H9 (cell line): ENCODE measurements around the gene GLB1L3. TPM values are rescaled to one million over a fixed set of nuclear protein-coding genes. Genes with fewer than 3 reads are reported as not detected.
"Not testable (repeated sequence)": the region's sequence is repeated elsewhere in the genome, so short reads cannot be mapped to it uniquely, and the experiment has no call there.

Source experiments
- DNase-seq: peaks from one replicate; pipeline ENCODE4 v3.0.0-alpha.2; 2017
- H2AFZ ChIP-seq: one replicate; pipeline ENCODE4 v1.6.1; 2013; ENCODE audit warnings: mild to moderate bottlenecking, low read length, control low read depth, moderate library complexity
- H2AK5ac ChIP-seq: 2 replicates; pipeline ENCODE4 v1.6.1; 2013; ENCODE audit warnings: low read length, control low read depth, mixed read lengths; ENCODE audit not compliant: insufficient read length
- H2BK120ac ChIP-seq: one replicate; pipeline ENCODE4 v1.6.1; 2013; ENCODE audit warnings: low read depth, mild to moderate bottlenecking, low read length, control low read depth, inconsistent platforms; ENCODE audit not compliant: poor library complexity, severe bottlenecking
- H2BK12ac ChIP-seq: 2 replicates; pipeline ENCODE4 v1.6.1; 2013; ENCODE audit warnings: low read length, control low read depth, mixed read lengths, low read depth; ENCODE audit not compliant: insufficient read length
- H2BK15ac ChIP-seq: 2 replicates; pipeline ENCODE4 v1.6.1; 2013; ENCODE audit warnings: low read depth, low read length, control low read depth
- H2BK20ac ChIP-seq: one replicate; pipeline ENCODE4 v1.6.1; 2013; ENCODE audit warnings: low read depth, mild to moderate bottlenecking, low read length, control low read depth, inconsistent platforms; ENCODE audit not compliant: poor library complexity, severe bottlenecking
- H2BK5ac ChIP-seq: 2 replicates; pipeline ENCODE4 v1.6.1; 2013; ENCODE audit warnings: low read length, control low read depth, mixed read lengths; ENCODE audit not compliant: insufficient read length
- H3K14ac ChIP-seq: 2 replicates; pipeline ENCODE4 v1.6.1; 2013; ENCODE audit warnings: low read length, control low read depth; ENCODE audit not compliant: insufficient read depth
- H3K18ac ChIP-seq: 2 replicates; pipeline ENCODE4 v1.6.1; 2013; ENCODE audit warnings: low read depth, mild to moderate bottlenecking, mixed read lengths, low read length, control low read depth; ENCODE audit not compliant: insufficient read length
- H3K23ac ChIP-seq: 2 replicates; pipeline ENCODE4 v1.6.1; 2013; ENCODE audit warnings: low read length, control low read depth, mixed read lengths, low read depth; ENCODE audit not compliant: insufficient read length
- H3K23me2 ChIP-seq: 2 replicates; pipeline ENCODE4 v1.6.1; 2013; ENCODE audit warnings: low read depth, mild to moderate bottlenecking, mixed read lengths, low read length, control low read depth; ENCODE audit not compliant: insufficient read length, poor library complexity, severe bottlenecking
- H3K27ac ChIP-seq: 2 replicates; pipeline ENCODE4 v1.5.1; 2013; ENCODE audit warnings: low read length, control low read depth, mixed read lengths, low read depth; ENCODE audit not compliant: insufficient read length
- H3K27me3 ChIP-seq: 2 replicates; pipeline ENCODE4 v1.6.1; 2013; ENCODE audit warnings: low read length, control low read depth, inconsistent platforms; ENCODE audit not compliant: insufficient read depth
- H3K4ac ChIP-seq: 2 replicates; pipeline ENCODE4 v1.6.1; 2013; ENCODE audit warnings: low read depth, mild to moderate bottlenecking, control low read depth, inconsistent platforms, low read length, moderate library complexity
- H3K4me1 ChIP-seq: 2 replicates; pipeline ENCODE4 v1.6.1; 2013; ENCODE audit warnings: low read length, control low read depth, inconsistent platforms; ENCODE audit not compliant: insufficient read depth
- H3K4me2 ChIP-seq: 2 replicates; pipeline ENCODE4 v1.6.1; 2013; ENCODE audit warnings: low read length, control low read depth, mixed read lengths; ENCODE audit not compliant: insufficient read length, insufficient read depth
- H3K56ac ChIP-seq: 2 replicates; pipeline ENCODE4 v1.6.1; 2013; ENCODE audit warnings: low read depth, mild to moderate bottlenecking, mixed read lengths, low read length, control low read depth; ENCODE audit not compliant: insufficient read length
- H3K79me1 ChIP-seq: 2 replicates; pipeline ENCODE4 v1.6.1; 2013; ENCODE audit warnings: low read depth, mild to moderate bottlenecking, moderate library complexity, low read length, control low read depth, inconsistent platforms; ENCODE audit not compliant: insufficient read depth, poor library complexity, severe bottlenecking
- H3K79me2 ChIP-seq: 2 replicates; pipeline ENCODE4 v1.6.1; 2013; ENCODE audit warnings: low read length, control low read depth, inconsistent platforms; ENCODE audit not compliant: insufficient read depth
- H3K9ac ChIP-seq: 2 replicates; pipeline ENCODE4 v1.6.1; 2013; ENCODE audit warnings: low read length, control low read depth, mixed read lengths; ENCODE audit not compliant: insufficient read length; ENCODE audit errors: extremely low read depth
- H3K9me3 ChIP-seq: one replicate; pipeline ENCODE4 v1.6.1; 2013; ENCODE audit warnings: low read depth, low read length, inconsistent platforms; ENCODE audit not compliant: control insufficient read depth
- H3T11ph ChIP-seq: one replicate; pipeline ENCODE4 v1.6.1; 2013; ENCODE audit warnings: mild to moderate bottlenecking, low read length, control low read depth, inconsistent platforms
- H4K20me1 ChIP-seq: one replicate; pipeline ENCODE4 v1.6.1; 2013; ENCODE audit not compliant: control insufficient read depth, insufficient read length, insufficient read depth
- H4K5ac ChIP-seq: 2 replicates; pipeline ENCODE4 v1.6.1; 2013; ENCODE audit warnings: low read depth, mild to moderate bottlenecking, mixed read lengths, low read length, control low read depth; ENCODE audit not compliant: insufficient read length
- H4K8ac ChIP-seq: replicated peaks from 2 replicates; pipeline ENCODE4 v1.6.1; 2013; ENCODE audit warnings: low read length, control low read depth, mixed read lengths, low read depth; ENCODE audit not compliant: insufficient read length
- H4K91ac ChIP-seq: 2 replicates; pipeline ENCODE4 v1.6.1; 2013; ENCODE audit warnings: low read depth, mild to moderate bottlenecking, moderate library complexity, mixed read lengths, low read length, control low read depth; ENCODE audit not compliant: insufficient read length
- H3K27ac Mint-ChIP-seq, 3 experiments: 2 replicates in 2 of 3; 3 replicates in 1 of 3; pipeline ENCODE4 v1.8.0; 2020 to 2021; ENCODE audit warnings: mixed read lengths in 3 of 3, mild to moderate bottlenecking in 1 of 3, moderate library complexity in 1 of 3
- H3K27me3 Mint-ChIP-seq: 2 replicates; pipeline ENCODE4 v1.8.0; 2021; ENCODE audit warnings: low read depth, mild to moderate bottlenecking, moderate library complexity, mixed read lengths
- H3K36me3 Mint-ChIP-seq, 3 experiments: 2 replicates in 2 of 3; 3 replicates in 1 of 3; pipeline ENCODE4 v1.8.0; 2020 to 2021; ENCODE audit warnings: low read depth in 3 of 3, mixed read lengths in 3 of 3; ENCODE audit not compliant: insufficient read depth in 1 of 3
- H3K4me1 Mint-ChIP-seq, 2 experiments: 2 replicates each; pipeline ENCODE4 v1.8.0; 2020; ENCODE audit warnings: mixed read lengths in 2 of 2
- H3K4me3 Mint-ChIP-seq, 2 experiments: 2 replicates in 1 of 2; 3 replicates in 1 of 2; pipeline ENCODE4 v1.8.0; 2020 to 2021; ENCODE audit warnings: mild to moderate bottlenecking in 2 of 2, mixed read lengths in 2 of 2, moderate library complexity in 1 of 2
- H3K9me3 Mint-ChIP-seq, 2 experiments: 2 replicates in 1 of 2; 3 replicates in 1 of 2; pipeline ENCODE4 v1.8.0; 2020; ENCODE audit warnings: mild to moderate bottlenecking in 2 of 2, mixed read lengths in 2 of 2, moderate library complexity in 1 of 2
- WGBS: extraction: QIAGEN DNeasy Blood & Tissue Kit; methylation state at CpG from one replicate; pipeline ENCODE4 v1.1.7; 2013; ENCODE audit warnings: missing lambda C conversion rate, low lambda C conversion rate, mixed read lengths; ENCODE audit not compliant: insufficient read length; ENCODE audit errors: extremely low coverage; 5-methylcytosine and 5-hydroxymethylcytosine counted together
- total RNA-seq: library from RNA; stranded (reverse); gene quantifications from 2 replicates; pipeline ENCODE4 v1.2.1, GENCODE V29; 2021
- TF ChIP-seq, protein P1 (sequence below): fragments of 200-600 bp; sonication (generic); conservative IDR thresholded peaks from 3 replicates; pipeline ENCODE4 v1.8.0; 2021; ENCODE audit warnings: antibody characterized with exemption, mild to moderate bottlenecking

The GLB1L3 gene
- total RNA-seq, 1 experiment from 2014 or later = 11.2 TPM

GRCh38 chr11:134317103-134317502 is 40.9 kb downstream of the GLB1L3 start:
- Histone ChIP-seq H3K23me2 (no peaks in the 10 kb centered on the region), H3K4me1 (no peaks in the 10 kb centered on the region), H2BK5ac (no peak overlapping the region), H4K91ac (no peak overlapping the region), H3K27me3 (no peaks in the 10 kb centered on the region), H3K56ac (no peak overlapping the region), H3K9me3 (peaks cover 5% of the 10 kb centered on the region), H3K4me2 (no peak overlapping the region), H3K79me2 (no peaks in the 10 kb centered on the region), H2BK12ac (no peak overlapping the region), H2BK120ac (no peak overlapping the region), H3K27ac (no peak overlapping the region), H3K18ac (no peak overlapping the region), H3K14ac (no peak overlapping the region), H4K5ac (no peak overlapping the region), H2BK15ac (no peak overlapping the region), H3K79me1 (no peaks in the 10 kb centered on the region), H4K20me1 (no peaks in the 10 kb centered on the region), H3K4ac (no peak overlapping the region), H2AK5ac (no peak overlapping the region), H3K9ac (no peak overlapping the region), H3K23ac (no peak overlapping the region), H3T11ph (no peak overlapping the region), H4K8ac (no peak overlapping the region), H2AFZ (no peak overlapping the region), H2BK20ac (no peak overlapping the region)
- no peak overlapping the region for H3K27ac Mint-ChIP-seq
- TF ChIP-seq, protein P1, sequence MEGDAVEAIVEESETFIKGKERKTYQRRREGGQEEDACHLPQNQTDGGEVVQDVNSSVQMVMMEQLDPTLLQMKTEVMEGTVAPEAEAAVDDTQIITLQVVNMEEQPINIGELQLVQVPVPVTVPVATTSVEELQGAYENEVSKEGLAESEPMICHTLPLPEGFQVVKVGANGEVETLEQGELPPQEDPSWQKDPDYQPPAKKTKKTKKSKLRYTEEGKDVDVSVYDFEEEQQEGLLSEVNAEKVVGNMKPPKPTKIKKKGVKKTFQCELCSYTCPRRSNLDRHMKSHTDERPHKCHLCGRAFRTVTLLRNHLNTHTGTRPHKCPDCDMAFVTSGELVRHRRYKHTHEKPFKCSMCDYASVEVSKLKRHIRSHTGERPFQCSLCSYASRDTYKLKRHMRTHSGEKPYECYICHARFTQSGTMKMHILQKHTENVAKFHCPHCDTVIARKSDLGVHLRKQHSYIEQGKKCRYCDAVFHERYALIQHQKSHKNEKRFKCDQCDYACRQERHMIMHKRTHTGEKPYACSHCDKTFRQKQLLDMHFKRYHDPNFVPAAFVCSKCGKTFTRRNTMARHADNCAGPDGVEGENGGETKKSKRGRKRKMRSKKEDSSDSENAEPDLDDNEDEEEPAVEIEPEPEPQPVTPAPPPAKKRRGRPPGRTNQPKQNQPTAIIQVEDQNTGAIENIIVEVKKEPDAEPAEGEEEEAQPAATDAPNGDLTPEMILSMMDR = no peak
- no peak overlapping the region for H3K4me3 Mint-ChIP-seq
- H3K36me3 Mint-ChIP-seq = peaks cover 28 to 54% (median 36%) of the 10 kb centered on the region in 3 experiments
- H3K9me3 Mint-ChIP-seq = peaks cover 0 to 3% of the 10 kb centered on the region in 2 experiments; a peak in 2 of 5 replicates
- no CpG with 5 or more reads among the region's 3 CpGs for WGBS
- peaks cover 0 to 2% of the 10 kb centered on the region in 2 experiments; a peak in 3 of 4 replicates for H3K4me1 Mint-ChIP-seq
- no peaks in the 10 kb centered on the region; the same call in 1 of the 2 replicates for H3K27me3 Mint-ChIP-seq
- no peak for DNase-seq

DNA sequence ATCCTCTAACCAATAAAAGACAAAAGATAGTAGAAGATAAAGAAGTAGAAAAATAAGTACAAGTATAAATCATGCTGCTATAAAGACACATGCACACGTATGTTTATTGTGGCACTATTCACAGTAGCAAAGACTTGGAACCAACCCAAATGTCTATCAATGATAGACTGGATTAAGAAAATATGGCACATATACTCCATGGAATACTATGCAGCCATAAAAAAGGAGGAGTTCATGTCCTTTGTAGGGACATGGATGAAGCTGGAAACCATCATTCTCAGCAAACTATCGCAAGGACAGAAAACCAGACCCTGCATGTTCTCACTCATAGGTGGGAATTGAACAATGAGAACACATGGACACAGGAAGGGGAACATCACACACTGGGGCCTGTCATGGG is 45.2 kb downstream of the GLB1L3 start:
- H3K36me3 Mint-ChIP-seq = peaks cover 25 to 42% (median 36%) of the 10 kb centered on the region in 3 experiments
- not testable (repeated sequence) for H3K9me3 Mint-ChIP-seq

More for the DNA sequence above, 45.2 kb downstream of the GLB1L3 start:
- not testable (repeated sequence) for H2BK120ac ChIP-seq, H3K27ac Mint-ChIP-seq, H3K23me2 ChIP-seq, H4K20me1 ChIP-seq, H3K4me2 ChIP-seq, H3K79me1 ChIP-seq, H2BK15ac ChIP-seq, H2BK5ac ChIP-seq, H3K23ac ChIP-seq, H3K27me3 Mint-ChIP-seq, H2BK20ac ChIP-seq, H2BK12ac ChIP-seq, DNase-seq, H3T11ph ChIP-seq, H3K79me2 ChIP-seq, H2AK5ac ChIP-seq, H4K91ac ChIP-seq, H3K14ac ChIP-seq, H3K4me1 Mint-ChIP-seq, H3K27ac ChIP-seq, H3K9me3 ChIP-seq, H3K4me3 Mint-ChIP-seq, H4K5ac ChIP-seq, H3K18ac ChIP-seq, H3K9ac ChIP-seq, H3K4me1 ChIP-seq, H3K56ac ChIP-seq, H2AFZ ChIP-seq, H3K4ac ChIP-seq, H4K8ac ChIP-seq, H3K27me3 ChIP-seq
- no CpG with 5 or more reads among the region's 2 CpGs for WGBS
